Liver (tissue), 9 donors: ENCODE results near the gene MIER3. TPM values are rescaled to one million over a fixed set of nuclear protein-coding genes. Genes with fewer than 3 reads are reported as not detected.
A peak's percentile ranks its signal among the peaks of the same experiment; 100 is the strongest.

Source experiments
- DNase-seq: peaks from one replicate; pipeline ENCODE4 v3.0.0-alpha.2; 2017; ENCODE audit warnings: low spot score
- H3K27ac ChIP-seq, 2 donors: one replicate each; pipeline ENCODE4 v1.7.0; 2013; ENCODE audit warnings: inconsistent platforms in 2 of 2, low read length in 2 of 2, control low read depth in 1 of 2, low read depth in 1 of 2, mild to moderate bottlenecking in 1 of 2
- H3K27me3 ChIP-seq, 4 donors: one replicate each; pipeline versions ENCODE4 v1.6.1 to v1.7.0; 2013; ENCODE audit warnings: low read length in 3 of 4, inconsistent platforms in 1 of 4, mild to moderate bottlenecking in 1 of 4, moderate library complexity in 1 of 4; ENCODE audit not compliant: control insufficient read depth in 4 of 4, insufficient read depth in 4 of 4
- H3K36me3 ChIP-seq, 4 donors: one replicate each; pipeline versions ENCODE4 v1.6.1 to v1.7.0; 2013; ENCODE audit warnings: low read length in 3 of 4, mild to moderate bottlenecking in 3 of 4, low read depth in 1 of 4, moderate library complexity in 1 of 4; ENCODE audit not compliant: control insufficient read depth in 4 of 4, insufficient read depth in 3 of 4
- H3K4me1 ChIP-seq, 4 donors: one replicate each; pipeline versions ENCODE4 v1.6.1 to v1.7.0; 2013; ENCODE audit warnings: low read length in 3 of 4, mild to moderate bottlenecking in 3 of 4, moderate library complexity in 1 of 4; ENCODE audit not compliant: control insufficient read depth in 4 of 4, insufficient read depth in 4 of 4
- H3K4me3 ChIP-seq, 3 donors: one replicate each; pipeline versions ENCODE4 v1.6.1 to v1.7.0; 2013; ENCODE audit warnings: low read length in 3 of 3, control low read depth in 1 of 3, low read depth in 1 of 3, mild to moderate bottlenecking in 1 of 3
- H3K9ac ChIP-seq, 2 donors: one replicate each; pipeline ENCODE4 v1.7.0; 2013; ENCODE audit warnings: low read length in 2 of 2, mild to moderate bottlenecking in 2 of 2, moderate library complexity in 2 of 2, control low read depth in 1 of 2, low read depth in 1 of 2
- H3K9me3 ChIP-seq, 4 donors: one replicate each; pipeline versions ENCODE4 v1.6.1 to v1.7.0; 2013; ENCODE audit warnings: low read length in 3 of 4; ENCODE audit not compliant: control insufficient read depth in 4 of 4
- ATF3 ChIP-seq: IDR thresholded peaks from 2 replicates; pipeline ENCODE4 v1.6.1; 2016; ENCODE audit warnings: antibody characterized with exemption
- CTCF ChIP-seq: fragments of 150-350 bp; IDR thresholded peaks from 2 replicates; pipeline ENCODE4 v1.5.1; 2017; ENCODE audit warnings: improper control_type of control experiment, low read depth, low read length; ENCODE audit not compliant: missing input control
- EGR1 ChIP-seq, 2 donors: IDR thresholded peaks; 2 replicates each; pipeline ENCODE4 v1.6.1; 2016 to 2018; ENCODE audit warnings: antibody characterized with exemption in 2 of 2, low read depth in 2 of 2
- FOXA1 ChIP-seq: IDR thresholded peaks from 2 replicates; pipeline ENCODE4 v1.6.1; 2016; ENCODE audit warnings: antibody characterized with exemption
- GABPA ChIP-seq, 2 donors: IDR thresholded peaks in 1 of 2; conservative IDR thresholded peaks in 1 of 2; 2 replicates each; pipeline ENCODE4 v1.6.1; 2016; ENCODE audit warnings: antibody characterized with exemption in 2 of 2, mild to moderate bottlenecking in 1 of 2, moderate library complexity in 1 of 2
- HNF4A ChIP-seq, 2 donors: conservative IDR thresholded peaks; 2 replicates each; pipeline ENCODE4 v1.6.1; 2016; ENCODE audit warnings: antibody characterized with exemption in 2 of 2, mild to moderate bottlenecking in 2 of 2
- HNF4G ChIP-seq: IDR thresholded peaks from 2 replicates; pipeline ENCODE4 v1.6.1; 2016; ENCODE audit warnings: antibody characterized with exemption
- JUND ChIP-seq, 2 donors: IDR thresholded peaks; 2 replicates each; pipeline ENCODE4 v1.6.1; 2016; ENCODE audit warnings: antibody characterized with exemption in 2 of 2
- MAX ChIP-seq: IDR thresholded peaks from 2 replicates; pipeline ENCODE4 v1.6.1; 2016; ENCODE audit warnings: antibody characterized with exemption
- NR2F2 ChIP-seq: IDR thresholded peaks from 2 replicates; pipeline ENCODE4 v1.6.1; 2016; ENCODE audit warnings: antibody characterized with exemption
- RAD21 ChIP-seq, 2 donors: IDR thresholded peaks; 2 replicates each; pipeline ENCODE4 v1.6.1; 2016; ENCODE audit warnings: antibody characterized with exemption in 2 of 2, mild to moderate bottlenecking in 2 of 2
- RXRA ChIP-seq, 2 donors: IDR thresholded peaks; 2 replicates each; pipeline ENCODE4 v1.6.1; 2017 to 2018; ENCODE audit warnings: antibody characterized with exemption in 2 of 2, mild to moderate bottlenecking in 1 of 2
- SP1 ChIP-seq: IDR thresholded peaks from 2 replicates; pipeline ENCODE4 v1.6.1; 2018; ENCODE audit warnings: antibody characterized with exemption, mild to moderate bottlenecking
- TAF1 ChIP-seq: conservative IDR thresholded peaks from 2 replicates; pipeline ENCODE4 v1.6.1; 2016; ENCODE audit warnings: antibody characterized with exemption, mild to moderate bottlenecking
- YY1 ChIP-seq: IDR thresholded peaks from 2 replicates; pipeline ENCODE4 v1.6.1; 2016; ENCODE audit warnings: antibody characterized with exemption, mild to moderate bottlenecking
- ZBTB33 ChIP-seq: IDR thresholded peaks from 2 replicates; pipeline ENCODE4 v1.6.1; 2016; ENCODE audit warnings: antibody characterized with exemption
- WGBS: extraction: QIAGEN DNeasy Blood & Tissue Kit; methylation state at CpG from one replicate; pipeline ENCODE4 v1.1.7; 2013; 5-methylcytosine and 5-hydroxymethylcytosine counted together
- polyA plus RNA-seq, 2 donors: library from polyadenylated mRNA; stranded (reverse) in 1 of 2; unstranded in 1 of 2; fragments of 200-250 nt in 1 of 2; fragments of >200 nt in 1 of 2; fragmentation: Nextera tagmentation in 1 of 2; extraction: Ambion mirVana in 1 of 2; gene quantifications; one replicate each; pipeline versions ENCODE4 v1.2.1 to v1.2.3, GENCODE V29; 2013 to 2015
- total RNA-seq, 2 donors: library from RNA; depleted of rRNA; stranded (reverse); fragments of >200 nt; gene quantifications; one replicate each; pipeline ENCODE4 v1.2.3, GENCODE V29; 2014
- donor health status: healthy.
- donor health status: healthy.
- donor health status: healthy.
- donor health status: healthy.
- donor health status: healthy.

MIER3 gene
- total and polyA plus RNA-seq, 4 donors: 4.1 to 15.5 (median 8.1) TPM

GRCh38 chr5:56950626-56951125, 1.2 kb downstream of the MIER3 start:
- Histone ChIP-seq H3K27ac (peak overlapping the region; percentile 50 to 64), H3K27me3 (no peaks in the 10 kb centered on the region), H3K9ac (peak overlapping the region; percentile 56 to 64), H3K4me1 (peaks cover 3 to 19% (median 9%) of the 10 kb centered on the region in 4 donors), H3K4me3 (peak overlapping the region; percentile 77 to 100 (median 88)), H3K36me3 (peaks cover 2 to 13% (median 4%) of the 10 kb centered on the region in 4 donors), H3K9me3 (no peaks in the 10 kb centered on the region)
- under 1% methylated on average over 33 of the region's 33 CpGs for WGBS
- TF ChIP-seq RAD21 (IDR thresholded peaks at IDR 0.05): peak; percentile 14 to 32
- no peak for TF ChIP-seq HNF4G
- no peak for TF ChIP-seq HNF4A (conservative IDR thresholded peaks at IDR 0.05)
- TF ChIP-seq JUND (IDR thresholded peaks at IDR 0.05): no peak
- TF ChIP-seq CTCF: no peak
- no peak for TF ChIP-seq FOXA1
- TF ChIP-seq YY1: peak; percentile 18
- DNase-seq: peak; percentile 60

- Histone ChIP-seq H3K4me3 (no peak overlapping the region), H3K27ac (no peak overlapping the region), H3K27me3 (no peaks in the 10 kb centered on the region), H3K36me3 (peaks cover 5 to 29% (median 15%) of the 10 kb centered on the region in 4 donors), H3K4me1 (peaks cover 3 to 14% (median 7%) of the 10 kb centered on the region in 4 donors), H3K9ac (no peak overlapping the region), H3K9me3 (no peaks in the 10 kb centered on the region)
- no peak for TF ChIP-seq MAX
- no peak for TF ChIP-seq TAF1
- TF ChIP-seq CTCF: no peak
- TF ChIP-seq HNF4G: no peak
- DNase-seq: no peak
Measured at GRCh38 chr5:56947052-56947451, 4.9 kb downstream of the MIER3 start.

GRCh38 chr5:56941981-56942380, 9.9 kb downstream of the MIER3 start:
- H3K4me3 ChIP-seq: no peak overlapping the region
- no peak for TF ChIP-seq MAX
- TF ChIP-seq FOXA1: no peak
- TF ChIP-seq EGR1 (IDR thresholded peaks at IDR 0.05; ENCODE audit: low read depth in 2 of 2): no peak
- no peak for TF ChIP-seq ATF3
- no peak for TF ChIP-seq HNF4G
- no peak for TF ChIP-seq GABPA (IDR thresholded peaks at IDR 0.05 in 1 of 2, conservative IDR thresholded peaks at IDR 0.05 in 1 of 2)
- TF ChIP-seq NR2F2: no peak
- no peak for TF ChIP-seq SP1
- no peak for TF ChIP-seq RAD21 (IDR thresholded peaks at IDR 0.05)
- no peak for TF ChIP-seq YY1
- TF ChIP-seq RXRA (IDR thresholded peaks at IDR 0.05): no peak
- no peak for TF ChIP-seq JUND (IDR thresholded peaks at IDR 0.05)
- TF ChIP-seq ZBTB33: no peak
- peaks cover 0 to 12% (median 4%) of the 10 kb centered on the region in 4 donors for H3K4me1 ChIP-seq
- peaks cover 6 to 55% (median 34%) of the 10 kb centered on the region in 4 donors for H3K36me3 ChIP-seq
- no peak overlapping the region for H3K27ac ChIP-seq
- no peak overlapping the region for H3K9ac ChIP-seq
- H3K9me3 ChIP-seq: no peaks in the 10 kb centered on the region
- DNase-seq: no peak
- 78% methylated on average over 1 of the region's 1 CpG for WGBS
- H3K27me3 ChIP-seq: no peaks in the 10 kb centered on the region
